HG03196 (cell line): Measurements from ENCODE around the gene GNAQ.

Experiments used
- ATAC-seq: cut with Tn5 transposase; IDR thresholded peaks from one replicate; pipeline ENCODE4 v1.9.1; 2021; ENCODE audit not compliant: unreplicated experiment

Gene GNAQ

DNA sequence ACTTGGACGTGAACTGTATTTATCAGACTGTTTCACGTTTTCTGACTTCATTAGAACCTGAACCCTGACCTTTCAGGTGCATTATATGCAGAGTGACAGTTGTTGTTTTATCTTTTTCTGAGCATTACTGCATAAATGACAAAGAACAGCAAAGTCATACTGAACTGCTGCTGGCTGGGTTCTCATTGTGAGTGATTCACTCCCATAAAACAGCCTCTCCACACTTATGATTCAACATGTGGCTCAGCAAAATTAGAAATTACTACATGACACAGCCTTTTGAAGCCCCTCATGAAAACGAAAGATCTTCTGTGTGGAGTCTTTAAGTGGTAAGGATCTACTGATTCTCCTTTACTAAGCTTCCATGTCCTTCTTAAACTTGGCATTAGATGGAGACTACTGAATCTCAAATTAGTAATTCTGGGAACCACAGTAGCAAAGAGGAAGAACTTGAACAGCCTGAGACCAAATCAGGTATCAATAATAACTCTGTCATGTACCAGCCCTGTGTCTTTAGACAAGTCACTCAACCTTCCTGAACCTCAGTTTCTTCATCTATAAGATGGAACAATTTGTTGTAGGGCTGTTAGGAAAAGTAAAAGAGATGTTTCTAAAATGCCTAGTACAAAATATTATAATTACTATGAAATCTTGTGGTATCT lies 211.2 kb downstream of the GNAQ start:
- ATAC-seq = no peak

GRCh38 chr9:77819657-77820056 lies 212.0 kb downstream of the GNAQ start:
- ATAC-seq = no peak

- ATAC-seq = no peak
These were observed 213.9 kb downstream of the GNAQ start for GRCh38 chr9:77817590-77818311.

DNA sequence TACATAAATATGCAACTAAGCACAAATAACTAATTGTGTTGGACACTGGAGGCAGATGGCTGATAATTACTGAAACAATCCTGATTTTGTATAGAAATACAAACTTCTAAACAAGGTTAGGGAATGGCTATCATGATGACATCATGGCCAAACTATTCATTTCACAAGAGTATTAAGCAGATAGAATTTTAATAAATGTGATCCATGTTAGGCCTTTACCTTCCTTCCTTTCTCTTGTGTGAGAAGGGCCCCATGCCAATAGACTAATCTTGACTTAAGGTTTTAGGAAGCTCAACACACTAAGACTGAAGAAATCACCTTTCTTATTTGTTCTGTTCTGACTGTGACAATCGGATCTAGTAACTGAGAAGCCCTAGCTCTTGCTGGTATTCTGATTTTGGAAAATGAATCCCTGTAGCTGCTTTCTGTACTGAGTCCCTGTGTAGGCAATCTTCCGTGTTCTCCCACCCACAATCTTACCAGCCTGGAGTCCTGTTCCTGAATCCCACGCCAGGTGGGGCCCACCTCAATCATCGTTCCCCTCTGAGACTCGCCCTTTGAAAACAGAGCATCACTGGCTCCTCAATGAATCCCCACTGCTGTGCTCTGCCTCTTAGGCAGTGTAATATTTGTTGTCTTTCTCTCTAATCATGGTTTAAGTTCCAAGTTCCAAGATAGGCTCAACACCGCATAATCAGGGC lies 214.8 kb downstream of the GNAQ start:
- no peak for ATAC-seq

- ATAC-seq = no peak
These were observed 216.4 kb downstream of the GNAQ start for GRCh38 chr9:77815260-77815659.

GRCh38 chr9:77811832-77812231 lies 219.8 kb downstream of the GNAQ start:
- no peak for ATAC-seq

GRCh38 chr9:77810637-77811119 lies 220.9 kb downstream of the GNAQ start:
- ATAC-seq = no peak

DNA sequence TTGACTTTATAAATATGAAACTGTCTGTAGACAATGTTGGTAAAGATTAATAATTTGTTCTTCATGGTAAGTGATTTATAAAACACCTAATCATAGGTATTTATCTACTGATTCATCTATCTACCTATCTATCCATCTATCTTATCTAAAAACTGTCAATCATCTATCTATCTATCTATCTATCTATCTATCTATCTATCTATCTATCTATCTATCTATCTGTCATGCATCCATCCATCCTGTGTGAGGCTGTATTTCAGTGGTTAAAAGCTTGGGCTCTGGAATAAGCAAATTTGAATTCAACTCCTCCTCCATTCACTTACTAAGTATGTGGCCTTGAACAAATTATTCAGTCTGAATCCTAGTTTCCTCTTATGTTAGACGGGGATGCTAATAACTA lies 221.6 kb downstream of the GNAQ start:
- ATAC-seq = no peak

- ATAC-seq = no peak
These were observed 222.1 kb downstream of the GNAQ start for GRCh38 chr9:77809552-77809951.

DNA sequence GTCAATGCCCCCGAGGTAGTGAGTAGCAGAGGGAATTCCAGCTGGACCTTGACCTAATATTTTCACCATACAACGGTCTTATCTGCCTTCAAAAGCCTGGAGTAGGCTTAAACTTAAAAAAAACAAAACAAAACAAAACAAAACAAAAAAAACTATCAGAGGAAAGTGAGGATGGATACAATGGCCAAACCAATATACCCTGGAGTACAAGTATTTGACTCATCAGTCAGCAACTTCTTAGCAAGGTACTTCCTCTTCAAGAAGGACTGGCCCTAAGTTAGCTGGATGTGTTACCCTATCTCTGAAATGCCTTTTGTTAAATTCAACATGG lies 222.9 kb downstream of the GNAQ start:
- ATAC-seq = no peak

- no peak for ATAC-seq
These were observed 223.5 kb downstream of the GNAQ start for GRCh38 chr9:77807846-77808750.

- ATAC-seq = no peak
These were observed 224.3 kb downstream of the GNAQ start for GRCh38 chr9:77807281-77807683.

- no peak for ATAC-seq
These were observed 224.9 kb downstream of the GNAQ start for GRCh38 chr9:77806741-77807140.

GRCh38 chr9:77805810-77806209 lies 225.8 kb downstream of the GNAQ start:
- no peak for ATAC-seq

DNA sequence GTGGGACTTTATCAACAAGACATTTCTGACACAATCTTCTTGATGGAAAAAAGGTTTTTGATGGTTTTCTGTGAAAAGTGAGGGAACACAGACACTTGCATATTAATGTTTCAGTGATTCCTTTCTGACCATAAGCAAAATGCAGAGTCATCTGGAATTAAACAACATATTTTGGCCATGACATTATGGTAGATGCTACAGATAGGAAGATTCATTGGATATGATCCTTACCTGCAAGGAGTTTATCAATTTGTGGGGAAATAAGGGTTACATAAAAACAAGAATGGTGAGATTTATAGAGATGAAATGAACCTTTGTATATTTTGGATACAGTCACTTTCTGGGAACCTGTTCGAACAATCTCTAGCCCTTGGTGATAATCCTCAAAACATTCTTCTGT lies 228.2 kb downstream of the GNAQ start:
- ATAC-seq = no peak

GRCh38 chr9:77802515-77803293 lies 228.9 kb downstream of the GNAQ start:
- ATAC-seq = no peak

- no peak for ATAC-seq
These were observed 229.5 kb downstream of the GNAQ start for GRCh38 chr9:77802064-77802463.

GRCh38 chr9:77800924-77801551 lies 230.6 kb downstream of the GNAQ start:
- ATAC-seq = no peak

GRCh38 chr9:77798140-77798539 lies 233.5 kb downstream of the GNAQ start:
- no peak for ATAC-seq

- ATAC-seq = no peak
These were observed 236.6 kb downstream of the GNAQ start for GRCh38 chr9:77794985-77795384.
